Spleen (tissue), 11 donors: ENCODE data around the gene MYL3. TPM values are rescaled to one million over a fixed set of nuclear protein-coding genes. Genes with fewer than 3 reads are reported as not detected.

ENCODE experiments used
- DNase-seq: peaks from one replicate; pipeline ENCODE4 v3.0.0-alpha.2; 2020
- H3K27ac ChIP-seq, 8 donors: fragments of 200-600 bp; sonication (generic) in 7 of 8; 1 replicate in 4 of 8; 2 replicates in 4 of 8; pipeline versions ENCODE4 v1.5.0 to v1.8.0; 2016 to 2021; ENCODE audit warnings: inconsistent platforms in 4 of 8, mild to moderate bottlenecking in 4 of 8, moderate library complexity in 1 of 8
- H3K27me3 ChIP-seq, 7 donors: fragments of 200-600 bp; sonication (generic) in 6 of 7; replicated peaks in 1 of 7; 1 replicate in 4 of 7; 2 replicates in 3 of 7; pipeline versions ENCODE4 v1.5.0 to v1.8.0; 2016 to 2021; ENCODE audit warnings: inconsistent platforms in 3 of 7, mild to moderate bottlenecking in 1 of 7
- H3K36me3 ChIP-seq, 6 donors: fragments of 200-600 bp; sonication (generic) in 5 of 6; 1 replicate in 4 of 6; 2 replicates in 2 of 6; pipeline versions ENCODE4 v1.5.0 to v1.8.0; 2016 to 2021; ENCODE audit warnings: inconsistent platforms in 2 of 6
- H3K4me1 ChIP-seq, 6 donors: fragments of 200-600 bp; sonication (generic) in 5 of 6; 1 replicate in 3 of 6; 2 replicates in 3 of 6; pipeline versions ENCODE4 v1.5.0 to v1.8.0; 2016 to 2021; ENCODE audit warnings: inconsistent platforms in 3 of 6
- H3K4me3 ChIP-seq, 8 donors: fragments of 200-600 bp; sonication (generic) in 7 of 8; 1 replicate in 4 of 8; 2 replicates in 4 of 8; pipeline versions ENCODE4 v1.5.0 to v1.8.0; 2016 to 2021; ENCODE audit warnings: inconsistent platforms in 4 of 8, mild to moderate bottlenecking in 4 of 8, moderate library complexity in 2 of 8
- H3K9me3 ChIP-seq, 8 donors: fragments of 200-600 bp; sonication (generic) in 7 of 8; 1 replicate in 4 of 8; 2 replicates in 4 of 8; pipeline versions ENCODE4 v1.5.0 to v1.8.0; 2016 to 2021; ENCODE audit warnings: inconsistent platforms in 4 of 8
- POLR2A ChIP-seq, 3 donors: fragments of 450-650 bp; IDR thresholded peaks; one replicate each; pipeline ENCODE4 v1.5.1; 2017; ENCODE audit warnings: antibody characterized with exemption in 3 of 3, mild to moderate bottlenecking in 1 of 3
- POLR2AphosphoS5 ChIP-seq, 3 donors: sonication (generic); formaldehyde crosslinking; IDR thresholded peaks; one replicate each; pipeline ENCODE4 v1.5.1; 2017; ENCODE audit warnings: antibody characterized with exemption in 3 of 3
- WGBS, 5 donors: extraction: QIAGEN DNeasy Blood & Tissue Kit in 3 of 5; methylation state at CpG; one replicate each; pipeline versions ENCODE4 v1.1.5 to v1.1.7; 2013 to 2018; 5-methylcytosine and 5-hydroxymethylcytosine counted together
- intact Hi-C: fragments of 100-400 bp; cut with DNase I; formaldehyde crosslinking; loops from one replicate; pipeline ENCODE4 v1.15.0; 2023; ENCODE audit warnings: low total_unique reads
- polyA plus RNA-seq, 3 donors: library from polyadenylated mRNA; stranded (reverse); fragments of 200-250 nt; gene quantifications; one replicate each; pipeline ENCODE4 v1.2.1, GENCODE V29; 2013
- total RNA-seq, 7 donors: library from RNA; depleted of rRNA in 3 of 7; stranded (reverse); fragments of >200 nt in 3 of 7; fragmentation: NEBNext Ultra II Directional in 4 of 7; extraction: Animal tissue kit (Norgen Biotek cat#: 25700) in 4 of 7; gene quantifications; one replicate each; pipeline versions ENCODE4 v1.1.0 to v1.2.1, GENCODE V29; 2016 to 2021
- TF ChIP-seq, protein P1 (sequence below), 11 experiments: fragments of 200-600 bp in 7 of 11; fragments of 450-650 bp in 4 of 11; sonication (generic) in 4 of 11; IDR thresholded peaks in 8 of 11; conservative IDR thresholded peaks in 3 of 11; 1 replicate in 7 of 11; 2 replicates in 4 of 11; pipeline versions ENCODE4 v1.4.0 to v1.8.0; 2016 to 2021; ENCODE audit warnings: antibody characterized with exemption in 11 of 11, inconsistent platforms in 4 of 11, mild to moderate bottlenecking in 1 of 11
- donor health status: healthy with polysubstance abuse.
- donor health status: DM: no; HTN: no; CAD: no; lungs with moderate emphysema.
- donor health status: DM: no; HTN: no; CAD: no.
- donor health status: Bipolar disorder and iron deficiency.
- donor health status: healthy.
- donor health status: DM: no; HTN: no; CAD: no.
- donor health status: DM: yes; HTN: yes; CAD: no.

MYL3 gene
- total and polyA plus RNA-seq, 10 donors: 1.9 to 16.2 (median 6.0) TPM

- TF ChIP-seq, protein P1, sequence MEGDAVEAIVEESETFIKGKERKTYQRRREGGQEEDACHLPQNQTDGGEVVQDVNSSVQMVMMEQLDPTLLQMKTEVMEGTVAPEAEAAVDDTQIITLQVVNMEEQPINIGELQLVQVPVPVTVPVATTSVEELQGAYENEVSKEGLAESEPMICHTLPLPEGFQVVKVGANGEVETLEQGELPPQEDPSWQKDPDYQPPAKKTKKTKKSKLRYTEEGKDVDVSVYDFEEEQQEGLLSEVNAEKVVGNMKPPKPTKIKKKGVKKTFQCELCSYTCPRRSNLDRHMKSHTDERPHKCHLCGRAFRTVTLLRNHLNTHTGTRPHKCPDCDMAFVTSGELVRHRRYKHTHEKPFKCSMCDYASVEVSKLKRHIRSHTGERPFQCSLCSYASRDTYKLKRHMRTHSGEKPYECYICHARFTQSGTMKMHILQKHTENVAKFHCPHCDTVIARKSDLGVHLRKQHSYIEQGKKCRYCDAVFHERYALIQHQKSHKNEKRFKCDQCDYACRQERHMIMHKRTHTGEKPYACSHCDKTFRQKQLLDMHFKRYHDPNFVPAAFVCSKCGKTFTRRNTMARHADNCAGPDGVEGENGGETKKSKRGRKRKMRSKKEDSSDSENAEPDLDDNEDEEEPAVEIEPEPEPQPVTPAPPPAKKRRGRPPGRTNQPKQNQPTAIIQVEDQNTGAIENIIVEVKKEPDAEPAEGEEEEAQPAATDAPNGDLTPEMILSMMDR (IDR thresholded peaks at IDR 0.05 in 8 of 11, conservative IDR thresholded peaks at IDR 0.05 in 3 of 11): no peak
- TF ChIP-seq POLR2A (IDR thresholded peaks at IDR 0.05) (no peak), POLR2AphosphoS5 (IDR thresholded peaks at IDR 0.05) (peak in 1 of 3 donors; percentile 7)
- Histone ChIP-seq H3K27me3 (peaks cover 0 to 36% (median 14%) of the 10 kb centered on the region in 7 donors), H3K9me3 (no peaks in the 10 kb centered on the region), H3K4me1 (peaks cover 0 to 37% (median 14%) of the 10 kb centered on the region in 6 donors), H3K36me3 (no peaks in the 10 kb centered on the region), H3K27ac (no peak overlapping the region), H3K4me3 (peak overlapping the region in 1 of 8 donors; percentile 54)
- peak; percentile 70 for DNase-seq
- intact Hi-C loops: loop anchor here (5.0 kb wide), 1 partner anchor 192 kb away; no protein-coding TSS in a partner anchor
- 72 to 88% (median 86%) methylated on average over 18 to 22 of the region's 22 CpGs for WGBS, 5 donors
These were observed 36.1 kb upstream of the MYL3 start for GRCh38 chr3:46899151-46900006.

GRCh38 chr3:46898321-46899150 lies 35.3 kb upstream of the MYL3 start:
- H3K4me1 ChIP-seq: peaks cover 0 to 40% (median 13%) of the 10 kb centered on the region in 6 donors
- no peak overlapping the region for H3K27ac ChIP-seq
- intact Hi-C loops: loop anchor here (5.0 kb wide), 1 partner anchor 191 kb away; no protein-coding TSS in a partner anchor
- H3K9me3 ChIP-seq: no peaks in the 10 kb centered on the region
- WGBS, 5 donors: 21 to 38% (median 24%) methylated on average over 26 to 71 of the region's 71 CpGs
- peak; percentile 83 for DNase-seq
- H3K27me3 ChIP-seq: peaks cover 0 to 43% (median 15%) of the 10 kb centered on the region in 7 donors
- H3K4me3 ChIP-seq: peak overlapping the region in 5 of 8 donors; percentile 4 to 54 (median 15)
- H3K36me3 ChIP-seq: no peaks in the 10 kb centered on the region
- peak in 1 of 3 donors; percentile 36 for TF ChIP-seq POLR2AphosphoS5 (IDR thresholded peaks at IDR 0.05)
- TF ChIP-seq, protein P1 (IDR thresholded peaks at IDR 0.05 in 8 of 11, conservative IDR thresholded peaks at IDR 0.05 in 3 of 11): no peak
- TF ChIP-seq POLR2A (IDR thresholded peaks at IDR 0.05): no peak

DNA sequence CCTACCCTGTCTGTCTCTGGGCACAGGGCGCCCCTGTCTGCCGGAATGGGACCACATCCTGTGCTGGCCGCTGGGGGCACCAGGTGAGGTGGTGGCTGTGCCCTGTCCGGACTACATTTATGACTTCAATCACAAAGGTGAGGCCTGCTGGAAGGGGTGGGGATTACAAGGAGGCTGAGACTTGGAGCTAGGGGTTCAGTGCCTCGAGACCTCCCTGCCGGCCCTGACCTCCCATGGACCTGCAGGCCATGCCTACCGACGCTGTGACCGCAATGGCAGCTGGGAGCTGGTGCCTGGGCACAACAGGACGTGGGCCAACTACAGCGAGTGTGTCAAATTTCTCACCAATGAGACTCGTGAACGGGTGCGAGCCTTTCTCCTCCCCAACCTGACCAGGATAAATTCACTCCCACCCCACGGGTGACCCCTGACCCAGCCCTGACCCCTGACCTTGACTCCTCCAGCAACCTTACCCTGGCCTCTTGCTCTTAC lies 34.6 kb upstream of the MYL3 start:
- no peaks in the 10 kb centered on the region for H3K9me3 ChIP-seq
- intact Hi-C loops: loop anchor here (5.0 kb wide), 1 partner anchor 191 kb away; no protein-coding TSS in a partner anchor

More for the DNA sequence above, 34.6 kb upstream of the MYL3 start:
- H3K4me3 ChIP-seq: peak overlapping the region in 1 of 8 donors; percentile 54
- TF ChIP-seq, protein P1 (IDR thresholded peaks at IDR 0.05 in 8 of 11, conservative IDR thresholded peaks at IDR 0.05 in 3 of 11): no peak
- TF ChIP-seq POLR2A (IDR thresholded peaks at IDR 0.05): no peak
- TF ChIP-seq POLR2AphosphoS5 (IDR thresholded peaks at IDR 0.05): no peak
- DNase-seq: peak; percentile 66
- H3K27ac ChIP-seq: no peak overlapping the region
- H3K4me1 ChIP-seq: peaks cover under 1 to 41% (median 17%) of the 10 kb centered on the region in 6 donors
- no peaks in the 10 kb centered on the region for H3K36me3 ChIP-seq
- H3K27me3 ChIP-seq: peaks cover 0 to 50% (median 17%) of the 10 kb centered on the region in 7 donors
- WGBS, 5 donors: 77 to 84% (median 78%) methylated on average over 14 to 15 of the region's 15 CpGs
